Measurements from ENCODE around the gene PARD3B.

The PARD3B gene

DNA sequence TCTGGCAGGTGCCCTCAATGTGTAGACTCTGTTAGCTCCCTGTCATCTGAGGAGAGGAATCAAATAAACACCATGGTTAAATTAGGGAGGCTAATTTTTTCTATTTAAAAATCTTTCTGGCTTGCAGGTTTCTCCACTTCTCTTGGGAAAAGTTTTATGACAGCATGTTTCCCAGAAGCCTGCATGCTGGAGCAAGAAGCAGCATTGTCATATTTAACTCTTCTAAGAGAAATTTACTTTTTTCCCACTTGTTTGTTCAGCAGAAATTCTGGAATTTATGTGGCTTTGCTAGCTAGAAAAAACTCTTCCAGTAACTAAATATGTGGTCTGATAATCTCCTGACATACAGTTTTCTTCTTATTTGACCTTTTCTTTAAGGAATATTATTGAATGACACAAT is 230.5 kb downstream of the PARD3B start:
- no peak for TF ChIP-seq TAF1 (IDR thresholded peaks at IDR 0.05; ENCODE audit: low read depth, low read length)
- TF ChIP-seq PAX5 (IDR thresholded peaks at IDR 0.05; ENCODE audit: insufficient read depth, low read length, severe bottlenecking): no peak
- no peak for TF ChIP-seq SPI1 (IDR thresholded peaks at IDR 0.05; ENCODE audit: low read depth, low read length)
- DNase-seq (ENCODE audit: insufficient read length, low spot score): no peak
- no peak for FAIRE-seq

- TF ChIP-seq POLR2AphosphoS5 (IDR thresholded peaks at IDR 0.05; ENCODE audit: low read depth, low read length) (no peak), TAF1 (IDR thresholded peaks at IDR 0.05; ENCODE audit: low read depth, low read length) (no peak), SPI1 (IDR thresholded peaks at IDR 0.05; ENCODE audit: low read depth, low read length) (no peak), PAX5 (IDR thresholded peaks at IDR 0.05; ENCODE audit: insufficient read depth, low read length, severe bottlenecking) (no peak)
- DNase-seq (ENCODE audit: insufficient read length, low spot score) (no peak), FAIRE-seq (no peak)
Observed at GRCh38 chr2:204776781-204777559, 231.7 kb downstream of the PARD3B start.

- TF ChIP-seq POLR2A (IDR thresholded peaks at IDR 0.05; ENCODE audit: low read depth, low read length) (no peak), TAF1 (IDR thresholded peaks at IDR 0.05; ENCODE audit: low read depth, low read length) (no peak), PAX5 (IDR thresholded peaks at IDR 0.05; ENCODE audit: insufficient read depth, low read length, severe bottlenecking) (no peak), POLR2AphosphoS5 (IDR thresholded peaks at IDR 0.05; ENCODE audit: low read depth, low read length) (no peak), POU2F2 (IDR thresholded peaks at IDR 0.05; ENCODE audit: low read depth, low read length) (no peak), SPI1 (IDR thresholded peaks at IDR 0.05; ENCODE audit: low read depth, low read length) (no peak)
- DNase-seq (ENCODE audit: insufficient read length, low spot score): no peak
- FAIRE-seq: no peak
Observed at GRCh38 chr2:204779771-204780170, 234.5 kb downstream of the PARD3B start.

DNA sequence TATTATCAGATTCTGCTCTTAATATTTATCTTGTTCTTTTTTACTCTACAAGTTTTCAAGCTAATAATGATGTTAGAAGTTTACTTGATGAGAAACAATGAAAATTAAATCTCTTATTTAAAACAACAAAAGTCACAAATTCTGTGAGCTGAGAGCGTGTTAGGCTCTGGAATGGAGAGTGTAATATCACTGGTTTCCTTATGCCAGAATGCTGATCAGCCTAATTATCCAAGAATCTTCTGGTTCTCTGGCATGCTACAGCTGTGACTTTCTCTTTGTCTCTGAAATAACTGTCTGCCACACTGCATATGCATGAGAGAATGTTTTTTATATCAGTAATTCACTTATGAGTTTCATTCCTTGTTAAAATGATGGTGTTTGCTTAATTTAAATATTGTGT is 236.7 kb downstream of the PARD3B start:
- FAIRE-seq (no peak), DNase-seq (ENCODE audit: insufficient read length, low spot score) (no peak)
- TF ChIP-seq POLR2AphosphoS5 (IDR thresholded peaks at IDR 0.05; ENCODE audit: low read depth, low read length): no peak
- TF ChIP-seq POLR2A (IDR thresholded peaks at IDR 0.05; ENCODE audit: low read depth, low read length): no peak
- TF ChIP-seq PAX5 (IDR thresholded peaks at IDR 0.05; ENCODE audit: insufficient read depth, low read length, severe bottlenecking): no peak
- no peak for TF ChIP-seq TAF1 (IDR thresholded peaks at IDR 0.05; ENCODE audit: low read depth, low read length)
- no peak for TF ChIP-seq POU2F2 (IDR thresholded peaks at IDR 0.05; ENCODE audit: low read depth, low read length)
- TF ChIP-seq SPI1 (IDR thresholded peaks at IDR 0.05; ENCODE audit: low read depth, low read length): no peak

DNA sequence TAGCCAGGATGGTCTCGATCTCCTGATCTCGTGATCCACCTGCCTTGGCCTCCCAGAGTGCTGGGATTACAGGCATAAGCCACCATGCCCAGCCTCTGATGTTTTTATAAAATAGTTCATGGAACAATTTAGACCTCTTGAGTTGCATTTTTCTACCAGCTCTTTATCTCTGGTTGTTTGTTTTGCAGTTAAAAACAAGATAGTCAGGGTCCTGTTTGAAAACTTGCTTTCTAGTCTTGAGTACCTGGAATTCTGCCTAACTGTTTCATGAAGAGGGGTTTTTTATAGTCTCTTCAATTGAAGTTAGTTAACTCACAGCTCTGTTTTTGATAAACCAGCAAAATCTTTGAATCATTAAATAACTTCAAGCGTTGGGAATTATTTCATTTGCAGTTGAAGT is 244.8 kb downstream of the PARD3B start:
- no peak for FAIRE-seq
- no peak for DNase-seq (ENCODE audit: insufficient read length, low spot score)
- TF ChIP-seq SPI1 (IDR thresholded peaks at IDR 0.05; ENCODE audit: low read depth, low read length) (no peak), POU2F2 (IDR thresholded peaks at IDR 0.05; ENCODE audit: low read depth, low read length) (no peak), TAF1 (IDR thresholded peaks at IDR 0.05; ENCODE audit: low read depth, low read length) (no peak), POLR2A (IDR thresholded peaks at IDR 0.05; ENCODE audit: low read depth, low read length) (no peak), POLR2AphosphoS5 (IDR thresholded peaks at IDR 0.05; ENCODE audit: low read depth, low read length) (no peak), PAX5 (IDR thresholded peaks at IDR 0.05; ENCODE audit: insufficient read depth, low read length, severe bottlenecking) (no peak)

DNA sequence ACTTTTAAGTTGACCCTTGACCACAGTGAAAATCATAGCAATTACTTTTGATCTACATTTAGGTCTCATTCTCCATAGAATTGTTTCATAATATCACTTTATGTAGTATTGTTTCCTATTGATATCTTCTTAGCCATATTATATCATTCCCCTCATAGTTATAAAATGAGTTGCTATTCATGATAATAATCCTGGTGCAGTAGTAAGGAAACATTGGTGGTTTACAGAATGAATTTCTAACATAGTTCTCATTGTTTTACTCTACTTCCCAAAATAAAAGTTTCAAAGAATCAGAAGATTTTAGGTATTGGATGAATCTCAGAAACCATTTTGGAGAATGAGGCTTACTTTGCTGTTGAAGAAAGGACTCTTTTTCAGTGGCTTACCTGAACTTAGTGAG is 246.0 kb downstream of the PARD3B start:
- no peak for FAIRE-seq
- no peak for DNase-seq (ENCODE audit: insufficient read length, low spot score)
- TF ChIP-seq POU2F2 (IDR thresholded peaks at IDR 0.05; ENCODE audit: low read depth, low read length) (no peak), POLR2A (IDR thresholded peaks at IDR 0.05; ENCODE audit: low read depth, low read length) (no peak), SPI1 (IDR thresholded peaks at IDR 0.05; ENCODE audit: low read depth, low read length) (no peak), TAF1 (IDR thresholded peaks at IDR 0.05; ENCODE audit: low read depth, low read length) (no peak), PAX5 (IDR thresholded peaks at IDR 0.05; ENCODE audit: insufficient read depth, low read length, severe bottlenecking) (no peak), POLR2AphosphoS5 (IDR thresholded peaks at IDR 0.05; ENCODE audit: low read depth, low read length) (no peak)

DNA sequence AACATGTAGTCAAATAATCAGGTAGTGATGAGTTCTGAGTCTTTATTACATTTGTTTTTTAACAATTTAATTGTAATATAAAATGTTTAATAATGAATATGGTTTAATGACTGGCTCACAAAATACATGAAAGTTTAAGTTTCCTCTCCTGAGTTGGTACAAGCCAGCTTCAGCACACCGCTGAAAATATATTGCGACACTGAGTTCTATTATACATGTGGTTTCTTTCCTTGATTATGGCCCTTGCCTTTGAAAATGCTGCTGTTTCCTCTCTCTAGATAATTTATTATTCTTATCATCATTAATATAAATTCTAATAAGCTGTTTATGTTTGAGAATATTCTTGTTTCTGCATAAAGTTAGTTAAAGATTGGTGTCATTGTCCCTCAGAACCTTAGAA is 249.3 kb downstream of the PARD3B start:
- no peak for FAIRE-seq
- TF ChIP-seq PAX5 (IDR thresholded peaks at IDR 0.05; ENCODE audit: insufficient read depth, low read length, severe bottlenecking) (no peak), TAF1 (IDR thresholded peaks at IDR 0.05; ENCODE audit: low read depth, low read length) (no peak), POLR2A (IDR thresholded peaks at IDR 0.05; ENCODE audit: low read depth, low read length) (no peak), POLR2AphosphoS5 (IDR thresholded peaks at IDR 0.05; ENCODE audit: low read depth, low read length) (no peak), SPI1 (IDR thresholded peaks at IDR 0.05; ENCODE audit: low read depth, low read length) (no peak), POU2F2 (IDR thresholded peaks at IDR 0.05; ENCODE audit: low read depth, low read length) (no peak)
- DNase-seq (ENCODE audit: insufficient read length, low spot score): no peak

DNA sequence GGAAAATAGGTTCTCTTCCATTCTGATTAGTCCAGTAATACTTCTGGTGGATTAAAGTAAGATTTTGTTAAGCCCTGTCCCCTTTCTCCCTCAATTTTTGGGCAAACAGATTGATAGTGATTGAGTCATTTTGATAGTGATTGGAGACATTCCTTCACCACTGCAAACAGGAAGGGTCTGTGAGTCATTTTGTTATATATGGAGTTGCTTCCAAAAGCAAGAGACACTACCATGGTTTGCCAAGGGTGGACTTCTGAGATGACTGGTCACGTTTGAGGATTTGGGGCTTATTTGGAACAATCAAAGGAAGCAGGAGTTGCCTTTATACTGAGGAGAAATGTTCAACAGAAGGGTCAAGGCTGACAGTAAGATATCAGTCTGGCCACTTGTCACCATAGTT is 249.9 kb downstream of the PARD3B start:
- FAIRE-seq (no peak), DNase-seq (ENCODE audit: insufficient read length, low spot score) (no peak)
- no peak for TF ChIP-seq POLR2AphosphoS5 (IDR thresholded peaks at IDR 0.05; ENCODE audit: low read depth, low read length)
- no peak for TF ChIP-seq PAX5 (IDR thresholded peaks at IDR 0.05; ENCODE audit: insufficient read depth, low read length, severe bottlenecking)
- TF ChIP-seq SPI1 (IDR thresholded peaks at IDR 0.05; ENCODE audit: low read depth, low read length): no peak
- no peak for TF ChIP-seq POLR2A (IDR thresholded peaks at IDR 0.05; ENCODE audit: low read depth, low read length)
- TF ChIP-seq TAF1 (IDR thresholded peaks at IDR 0.05; ENCODE audit: low read depth, low read length): no peak
- TF ChIP-seq POU2F2 (IDR thresholded peaks at IDR 0.05; ENCODE audit: low read depth, low read length): no peak

DNA sequence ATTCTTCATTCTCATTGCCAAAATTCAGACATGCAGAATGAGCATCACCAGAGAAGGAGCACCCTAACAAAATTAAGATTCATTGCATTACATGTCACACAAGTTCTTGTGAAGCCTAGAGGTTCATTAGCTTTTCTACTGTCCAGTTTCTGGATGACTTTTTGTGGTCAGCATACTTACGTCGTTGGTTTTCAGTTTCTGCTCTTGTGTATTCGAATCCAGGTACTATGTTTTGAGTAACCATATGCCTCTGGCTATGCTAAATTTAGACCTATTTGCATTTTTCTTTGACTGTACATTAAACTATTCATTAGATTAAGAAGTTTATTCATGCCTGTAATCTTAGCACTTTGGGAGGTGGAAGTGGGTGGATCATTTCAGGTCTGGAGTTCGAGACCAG is 251.3 kb downstream of the PARD3B start:
- TF ChIP-seq POLR2AphosphoS5 (IDR thresholded peaks at IDR 0.05; ENCODE audit: low read depth, low read length): no peak
- TF ChIP-seq POU2F2 (IDR thresholded peaks at IDR 0.05; ENCODE audit: low read depth, low read length): no peak
- no peak for TF ChIP-seq TAF1 (IDR thresholded peaks at IDR 0.05; ENCODE audit: low read depth, low read length)
- no peak for TF ChIP-seq PAX5 (IDR thresholded peaks at IDR 0.05; ENCODE audit: insufficient read depth, low read length, severe bottlenecking)
- no peak for TF ChIP-seq POLR2A (IDR thresholded peaks at IDR 0.05; ENCODE audit: low read depth, low read length)
- no peak for TF ChIP-seq SPI1 (IDR thresholded peaks at IDR 0.05; ENCODE audit: low read depth, low read length)
- no peak for FAIRE-seq
- DNase-seq (ENCODE audit: insufficient read length, low spot score): no peak

GRCh38 chr2:204799791-204800190 is 254.5 kb downstream of the PARD3B start:
- TF ChIP-seq POU2F2 (IDR thresholded peaks at IDR 0.05; ENCODE audit: low read depth, low read length) (no peak), POLR2A (IDR thresholded peaks at IDR 0.05; ENCODE audit: low read depth, low read length) (no peak), TAF1 (IDR thresholded peaks at IDR 0.05; ENCODE audit: low read depth, low read length) (no peak), PAX5 (IDR thresholded peaks at IDR 0.05; ENCODE audit: insufficient read depth, low read length, severe bottlenecking) (no peak), POLR2AphosphoS5 (IDR thresholded peaks at IDR 0.05; ENCODE audit: low read depth, low read length) (no peak), SPI1 (IDR thresholded peaks at IDR 0.05; ENCODE audit: low read depth, low read length) (no peak)
- DNase-seq (ENCODE audit: insufficient read length, low spot score): no peak
- no peak for FAIRE-seq

Measured in GM12891 (cell line).